HG03439 (cell line): ENCODE data around the gene KIF26B.

Experiments
- ATAC-seq: cut with Tn5 transposase; IDR thresholded peaks from one replicate; pipeline ENCODE4 v1.9.1; 2021; ENCODE audit warnings: mild to moderate bottlenecking, moderate library complexity; ENCODE audit not compliant: unreplicated experiment

KIF26B gene

GRCh38 chr1:245544236-245544635, 389.5 kb downstream of the KIF26B start:
- ATAC-seq = no peak

GRCh38 chr1:245546875-245547274, 392.1 kb downstream of the KIF26B start:
- ATAC-seq = no peak

GRCh38 chr1:245549996-245550719, 395.4 kb downstream of the KIF26B start:
- no peak for ATAC-seq

- ATAC-seq = no peak
These were observed 395.9 kb downstream of the KIF26B start for GRCh38 chr1:245550720-245551043.

- ATAC-seq = no peak
These were observed 396.8 kb downstream of the KIF26B start for GRCh38 chr1:245551536-245551935.

- ATAC-seq = no peak
These were observed 397.5 kb downstream of the KIF26B start for GRCh38 chr1:245552331-245552730.

- ATAC-seq = no peak
These were observed 401.3 kb downstream of the KIF26B start for GRCh38 chr1:245556057-245556456.

- no peak for ATAC-seq
These were observed 403.3 kb downstream of the KIF26B start for GRCh38 chr1:245558069-245558468.

GRCh38 chr1:245560316-245560859, 405.6 kb downstream of the KIF26B start:
- no peak for ATAC-seq

- no peak for ATAC-seq
These were observed 407.0 kb downstream of the KIF26B start for GRCh38 chr1:245561665-245562234.

- no peak for ATAC-seq
These were observed 411.3 kb downstream of the KIF26B start for GRCh38 chr1:245566134-245566533.

GRCh38 chr1:245566952-245567351, 412.2 kb downstream of the KIF26B start:
- no peak for ATAC-seq

GRCh38 chr1:245571815-245572294, 417.1 kb downstream of the KIF26B start:
- ATAC-seq = no peak

- ATAC-seq = no peak
These were observed 417.9 kb downstream of the KIF26B start for GRCh38 chr1:245572709-245573108.

GRCh38 chr1:245575710-245576109, 420.9 kb downstream of the KIF26B start:
- ATAC-seq = no peak

- ATAC-seq = no peak
These were observed 421.5 kb downstream of the KIF26B start for GRCh38 chr1:245576323-245576722.

GRCh38 chr1:245577191-245578157, 422.7 kb downstream of the KIF26B start:
- ATAC-seq = no peak

- ATAC-seq = no peak
These were observed 423.5 kb downstream of the KIF26B start for GRCh38 chr1:245578308-245578707.

GRCh38 chr1:245578771-245579170, 424.0 kb downstream of the KIF26B start:
- no peak for ATAC-seq

- ATAC-seq = no peak
These were observed 425.1 kb downstream of the KIF26B start for GRCh38 chr1:245579881-245580280.

- no peak for ATAC-seq
These were observed 425.9 kb downstream of the KIF26B start for GRCh38 chr1:245580651-245581050.
